SU-DHL-6 (cell line): ENCODE data around the gene UBE2D2.
A peak's percentile ranks its signal among the peaks of the same experiment; 100 is the strongest.

Source experiments
- H2AFZ ChIP-seq: fragments of 200-600 bp; sonication (generic); 2 replicates; pipeline ENCODE4 v1.6.1; 2014; ENCODE audit warnings: low read depth, mild to moderate bottlenecking, moderate library complexity, mixed read lengths, antibody characterized with exemption, low read length; ENCODE audit not compliant: severe bottlenecking
- H3F3A ChIP-seq: fragments of 200-600 bp; shearing (Covaris generic); 2 replicates; pipeline ENCODE4 v1.6.0; 2016; ENCODE audit warnings: antibody characterized with exemption, mild to moderate bottlenecking; ENCODE audit not compliant: insufficient read depth
- H3K27ac ChIP-seq: fragments of 200-600 bp; sonication (generic); 2 replicates; pipeline ENCODE4 v1.5.1; 2016; ENCODE audit warnings: low read depth, mild to moderate bottlenecking, low read length, moderate library complexity, mixed read lengths
- H3K27me3 ChIP-seq: fragments of 200-600 bp; sonication (generic), shearing (Covaris generic); 2 replicates; pipeline ENCODE4 v1.6.0; 2014; ENCODE audit warnings: mild to moderate bottlenecking, low read length
- H3K36me3 ChIP-seq: fragments of 200-600 bp; sonication (generic); 2 replicates; pipeline ENCODE4 v1.6.1; 2014; ENCODE audit warnings: mild to moderate bottlenecking, low read length, mixed read lengths
- H3K4me2 ChIP-seq: fragments of 300-600, 200-600 bp; shearing (Covaris generic), sonication (generic); 2 replicates; pipeline ENCODE4 v1.6.0; 2014; ENCODE audit warnings: low read length, low read depth, mild to moderate bottlenecking; ENCODE audit not compliant: poor library complexity, severe bottlenecking
- H3K4me3 ChIP-seq: fragments of 200-600 bp; sonication (generic); 2 replicates; pipeline ENCODE4 v1.5.1; 2014; ENCODE audit warnings: antibody characterized with exemption, low read length, mild to moderate bottlenecking, mixed read lengths; ENCODE audit not compliant: insufficient read depth, poor library complexity, severe bottlenecking
- H3K79me2 ChIP-seq: fragments of 200-600 bp; sonication (generic); 2 replicates; pipeline ENCODE4 v1.6.1; 2014; ENCODE audit warnings: mild to moderate bottlenecking, low read length, moderate library complexity; ENCODE audit not compliant: insufficient read depth
- H3K9ac ChIP-seq: fragments of 200-600 bp; sonication (generic); 2 replicates; pipeline ENCODE4 v1.7.0; 2014; ENCODE audit warnings: mild to moderate bottlenecking, low read length
- H3K9me2 ChIP-seq: fragments of 200-600 bp; sonication (generic); replicated peaks from 2 replicates; pipeline ENCODE4 v1.6.1; 2014; ENCODE audit warnings: low read length; ENCODE audit not compliant: insufficient read depth
- H3K9me3 ChIP-seq: fragments of 200-600 bp; sonication (generic); 2 replicates; pipeline ENCODE4 v1.6.1; 2014; ENCODE audit warnings: low read length, mixed read lengths; ENCODE audit not compliant: insufficient read depth
- H4K20me1 ChIP-seq: fragments of 200-600 bp; sonication (generic); 2 replicates; pipeline ENCODE4 v1.6.1; 2014; ENCODE audit warnings: low read depth, mild to moderate bottlenecking, antibody characterized with exemption, low read length, moderate library complexity, mixed read lengths
- CTCF ChIP-seq: fragments of 200-600 bp; sonication (generic); IDR thresholded peaks from one replicate; pipeline ENCODE4 v1.5.1; 2017; ENCODE audit warnings: antibody characterized with exemption, mild to moderate bottlenecking, low read length, moderate library complexity; ENCODE audit not compliant: insufficient read depth, poor library complexity, severe bottlenecking
- EZH2phosphoT487 ChIP-seq: fragments of 200-600 bp; sonication (generic), shearing (Covaris generic); conservative IDR thresholded peaks from 2 replicates; pipeline ENCODE4 v1.6.1; 2018; ENCODE audit warnings: mild to moderate bottlenecking, antibody characterized with exemption, low read length, moderate library complexity, mixed read lengths

Gene UBE2D2

GRCh38 chr5:139557811-139558210 is 3.3 kb upstream of the UBE2D2 start:
- Histone ChIP-seq H3F3A (peaks cover 8% of the 10 kb centered on the region; the same call in 1 of the 2 replicates), H3K9ac (no peak overlapping the region), H3K9me2 (no peaks in the 10 kb centered on the region), H3K27me3 (no peaks in the 10 kb centered on the region), H3K36me3 (no peaks in the 10 kb centered on the region), H3K4me3 (no peak overlapping the region), H3K4me2 (no peak overlapping the region), H2AFZ (no peak overlapping the region), H3K27ac (no peak overlapping the region), H3K9me3 (no peaks in the 10 kb centered on the region), H3K79me2 (peaks cover 16% of the 10 kb centered on the region), H4K20me1 (peaks cover 4% of the 10 kb centered on the region; the same call in 1 of the 2 replicates)
- no peak for TF ChIP-seq EZH2phosphoT487
- no peak for TF ChIP-seq CTCF

- Histone ChIP-seq H3K4me3 (peak overlapping the region; percentile 91), H3K36me3 (peaks cover 9% of the 10 kb centered on the region; the same call in 1 of the 2 replicates), H3K79me2 (peaks cover 52% of the 10 kb centered on the region), H3K27me3 (no peaks in the 10 kb centered on the region), H3K9me2 (no peaks in the 10 kb centered on the region), H3K9me3 (no peaks in the 10 kb centered on the region), H4K20me1 (peaks cover 25% of the 10 kb centered on the region; the same call in 1 of the 2 replicates), H3K27ac (peak overlapping the region; percentile 90), H3F3A (peaks cover 34% of the 10 kb centered on the region), H3K4me2 (peak overlapping the region; percentile 100), H3K9ac (peak overlapping the region; percentile 95), H2AFZ (peak overlapping the region; percentile 55)
- TF ChIP-seq CTCF (no peak), EZH2phosphoT487 (no peak)
Observed at GRCh38 chr5:139561655-139562451, 714 bp downstream of the UBE2D2 start.

GRCh38 chr5:139562847-139563246 is 1.7 kb downstream of the UBE2D2 start:
- H4K20me1 ChIP-seq: peaks cover 25% of the 10 kb centered on the region; the same call in 1 of the 2 replicates
- TF ChIP-seq EZH2phosphoT487 (no peak), CTCF (no peak)
- peak overlapping the region; percentile 90 for H3K27ac ChIP-seq
- no peaks in the 10 kb centered on the region for H3K9me2 ChIP-seq
- H3K79me2 ChIP-seq: peaks cover 62% of the 10 kb centered on the region
- H3K27me3 ChIP-seq: no peaks in the 10 kb centered on the region
- peak overlapping the region; percentile 91 for H3K4me3 ChIP-seq
- H3K36me3 ChIP-seq: peaks cover 10% of the 10 kb centered on the region; the same call in 1 of the 2 replicates
- no peak overlapping the region for H2AFZ ChIP-seq
- H3K9ac ChIP-seq: peak overlapping the region; percentile 95
- peaks cover 34% of the 10 kb centered on the region for H3F3A ChIP-seq
- peak overlapping the region; percentile 100 for H3K4me2 ChIP-seq
- H3K9me3 ChIP-seq: no peaks in the 10 kb centered on the region
